Activated CD4-positive, alpha-beta T cell treated with anti-CD3 and anti-CD28 coated beads, Interleukin-2, amount 10 ng/mL, durations not matched to agents 7 days and 5 days (primary cell): ENCODE results near the gene PI4K2A. TPM values are rescaled to one million over a fixed set of nuclear protein-coding genes. Genes with fewer than 3 reads are reported as not detected.
A peak's percentile ranks its signal among the peaks of the same experiment; 100 is the strongest.

Source experiments
- CTCF ChIA-PET: fragments of 350-600 bp; sonication (Branson Sonifier 250); formaldehyde crosslinking; loops from one replicate; lab custom pipeline; 2021; ENCODE audit warnings: antibody characterized with exemption; lab: Charles Lee
- POLR2A ChIA-PET: fragments of 350-600 bp; sonication (Branson Sonifier 250); formaldehyde crosslinking; loops from one replicate; lab custom pipeline; 2021; ENCODE audit warnings: antibody characterized with exemption; lab: Charles Lee
- DNase-seq: peaks from one replicate; pipeline ENCODE4 v3.0.0-alpha.2; 2020
- H3K27ac Mint-ChIP-seq: one replicate; pipeline ENCODE4 v1.8.0; 2021; ENCODE audit warnings: mild to moderate bottlenecking, moderate library complexity, mixed read lengths
- H3K27me3 Mint-ChIP-seq: one replicate; pipeline ENCODE4 v1.8.0; 2021; ENCODE audit warnings: mixed read lengths
- H3K36me3 Mint-ChIP-seq: one replicate; pipeline ENCODE4 v1.8.0; 2021; ENCODE audit warnings: low read depth, mixed read lengths
- H3K4me1 Mint-ChIP-seq: one replicate; pipeline ENCODE4 v1.8.0; 2021; ENCODE audit warnings: mixed read lengths
- H3K4me3 Mint-ChIP-seq: one replicate; pipeline ENCODE4 v1.8.0; 2021; ENCODE audit warnings: mild to moderate bottlenecking, moderate library complexity, mixed read lengths
- H3K9me3 Mint-ChIP-seq: one replicate; pipeline ENCODE4 v1.8.0; 2021; ENCODE audit warnings: mixed read lengths
- total RNA-seq, 2 experiments: library from RNA; stranded (reverse); gene quantifications; one replicate each; pipeline ENCODE4 v1.2.3, GENCODE V29; 2021

The PI4K2A gene
- total RNA-seq, 2 experiments from 2014 or later: 9.9 to 10.1 TPM

DNA sequence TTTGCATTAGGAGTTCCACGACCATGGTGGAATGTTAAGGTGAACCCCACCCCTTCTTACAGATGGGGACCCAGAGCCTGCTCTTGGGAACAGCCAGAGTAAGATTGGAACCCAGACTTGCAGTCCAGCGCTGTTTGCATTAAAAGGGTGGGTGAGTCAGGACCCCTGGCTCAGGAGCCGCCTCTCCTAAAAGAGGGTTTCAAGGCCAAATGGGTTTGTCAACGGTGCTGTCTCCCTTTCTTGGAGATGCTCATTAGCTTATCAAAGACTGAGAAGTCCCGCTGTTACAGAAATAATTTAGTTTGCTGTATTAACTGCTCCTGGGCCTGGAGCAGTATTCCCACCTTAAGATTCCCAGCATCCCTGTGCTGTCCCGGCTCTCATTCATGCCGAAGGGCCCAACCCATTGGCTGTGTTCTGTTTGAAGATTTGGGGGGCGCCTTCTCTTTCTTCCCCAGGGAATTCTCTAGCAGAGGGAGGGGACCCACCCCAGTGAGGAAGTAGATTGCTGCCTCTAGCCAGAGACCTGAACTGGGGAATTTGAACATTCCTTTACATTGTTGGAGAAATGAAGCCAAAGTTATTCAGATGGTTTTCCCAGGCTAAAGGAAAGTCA, 74.9 kb downstream of the PI4K2A start:
- peak overlapping the region; percentile 93 for H3K4me3 Mint-ChIP-seq
- no peaks in the 10 kb centered on the region for H3K9me3 Mint-ChIP-seq
- no peak overlapping the region for H3K27ac Mint-ChIP-seq
- H3K4me1 Mint-ChIP-seq: peaks cover 15% of the 10 kb centered on the region
- H3K27me3 Mint-ChIP-seq: peaks cover 25% of the 10 kb centered on the region
- DNase-seq: no peak
- H3K36me3 Mint-ChIP-seq: no peaks in the 10 kb centered on the region
- CTCF ChIA-PET: interaction anchor here (1.2 to 2.4 kb wide), 6 partner anchors 12 to 146 kb away, joined by 3 to 18 read pairs (median 4); partner anchors contain the start of gene ZFYVE27
- POLR2A ChIA-PET: no interaction called here

DNA sequence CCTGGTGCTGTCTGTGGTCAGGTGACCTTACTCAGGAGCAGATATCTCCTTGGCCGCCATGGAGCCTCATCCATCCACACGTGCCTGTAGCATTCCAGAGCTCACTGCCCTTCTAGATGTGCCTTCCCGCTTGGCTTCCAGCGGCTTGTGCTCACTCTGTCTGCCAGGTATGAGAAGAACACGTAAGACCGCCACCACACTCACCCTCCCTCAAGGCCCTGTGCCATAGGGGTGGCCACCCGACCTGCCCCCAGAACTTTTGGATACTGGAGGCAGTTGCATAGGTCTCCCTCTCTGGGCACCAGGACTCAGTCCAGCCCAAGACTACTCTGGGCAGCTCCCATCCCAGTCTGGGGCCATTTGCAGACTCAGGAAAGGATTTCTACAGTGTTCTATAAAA, 77.2 kb downstream of the PI4K2A start:
- Mint-ChIP-seq H3K27me3 (peaks cover 20% of the 10 kb centered on the region), H3K4me1 (peaks cover 15% of the 10 kb centered on the region), H3K9me3 (no peaks in the 10 kb centered on the region), H3K4me3 (no peak overlapping the region), H3K27ac (no peak overlapping the region), H3K36me3 (no peaks in the 10 kb centered on the region)
- ChIA-PET CTCF (interaction anchor here (0.5 to 1.8 kb wide), 7 partner anchors 9 to 509 kb away, joined by 3 to 8 read pairs (median 4); no protein-coding TSS in a partner anchor), POLR2A (no interaction called here)
- no peak for DNase-seq

DNA sequence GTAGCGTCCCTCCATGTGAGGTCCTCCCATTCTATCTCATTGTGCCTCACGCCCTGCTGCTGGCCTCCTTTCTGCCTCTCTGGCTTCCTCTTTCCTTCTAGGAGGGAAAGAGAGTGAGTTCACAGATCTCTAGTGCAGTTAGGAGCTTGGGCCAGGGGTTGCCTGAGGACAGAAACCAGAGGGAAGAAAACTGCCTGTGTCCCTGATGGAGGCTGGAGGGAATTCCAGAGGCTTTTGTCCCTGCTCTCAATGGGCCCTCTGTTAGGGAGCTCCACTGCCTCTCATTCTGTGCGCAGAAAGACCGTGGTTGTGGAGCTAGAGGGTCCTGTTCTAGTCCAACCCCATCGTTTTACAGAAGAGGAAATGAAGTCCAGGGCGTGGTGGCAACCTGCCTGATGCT, 77.7 kb downstream of the PI4K2A start:
- ChIA-PET CTCF (interaction anchor here (0.5 to 3.4 kb wide), 4 partner anchors 13 to 261 kb away, joined by 3 to 13 read pairs (median 4); no protein-coding TSS in a partner anchor), POLR2A (no interaction called here)
- no peak for DNase-seq
- Mint-ChIP-seq H3K36me3 (no peaks in the 10 kb centered on the region), H3K27ac (no peak overlapping the region), H3K4me3 (no peak overlapping the region), H3K9me3 (no peaks in the 10 kb centered on the region), H3K27me3 (peaks cover 16% of the 10 kb centered on the region), H3K4me1 (peaks cover 9% of the 10 kb centered on the region)

DNA sequence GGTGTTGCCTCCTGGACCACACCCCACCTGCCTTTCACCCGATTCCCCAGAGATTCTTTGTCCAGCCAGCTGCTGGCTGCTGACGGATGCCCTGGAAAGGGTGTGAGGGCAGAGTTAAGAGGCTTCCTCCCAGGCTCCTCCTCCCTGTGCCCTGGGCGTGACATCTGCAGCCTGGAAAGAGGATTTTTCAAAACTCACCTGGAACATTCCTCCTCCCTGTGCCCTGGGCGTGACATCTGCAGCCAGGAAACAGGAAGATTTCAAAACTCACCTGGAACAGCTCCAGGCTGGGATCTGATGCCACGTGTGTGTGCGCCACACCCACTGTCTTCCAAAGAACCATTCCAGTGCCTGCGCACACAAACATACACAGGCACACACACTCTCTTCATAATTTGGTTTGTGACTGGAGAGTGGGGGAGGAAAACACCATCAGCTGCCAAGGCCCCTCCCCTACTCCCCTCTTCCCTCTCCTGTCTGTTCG, 78.2 kb downstream of the PI4K2A start:
- H3K27ac Mint-ChIP-seq: no peak overlapping the region
- CTCF ChIA-PET: interaction anchor here (0.9 to 3.4 kb wide), 4 partner anchors 13 to 150 kb away, joined by 3 to 13 read pairs (median 3); no protein-coding TSS in a partner anchor
- POLR2A ChIA-PET: no interaction called here
- no peaks in the 10 kb centered on the region for H3K36me3 Mint-ChIP-seq
- no peaks in the 10 kb centered on the region for H3K9me3 Mint-ChIP-seq
- H3K4me3 Mint-ChIP-seq: no peak overlapping the region
- peaks cover 9% of the 10 kb centered on the region for H3K4me1 Mint-ChIP-seq
- DNase-seq: no peak
- peaks cover 19% of the 10 kb centered on the region for H3K27me3 Mint-ChIP-seq

DNA sequence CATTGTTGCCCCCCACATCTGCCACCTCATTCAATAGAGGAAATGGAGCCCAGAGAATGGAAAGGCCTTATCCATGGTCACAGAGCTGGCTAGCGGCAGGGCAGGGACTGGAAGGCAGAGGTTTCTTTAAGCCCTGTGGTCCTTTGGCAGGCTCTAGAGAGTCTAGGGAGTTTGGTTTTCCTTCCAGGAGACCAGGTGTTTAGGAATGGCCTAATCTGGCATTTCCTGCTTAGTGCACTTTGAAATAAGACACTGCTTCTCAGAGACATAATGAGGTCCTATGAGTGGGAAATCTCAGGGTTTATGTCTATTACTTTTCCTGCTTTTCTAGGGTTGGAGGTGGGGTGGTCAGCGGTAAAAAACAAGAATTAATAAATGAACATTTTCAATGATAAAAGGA, 79.1 kb downstream of the PI4K2A start:
- H3K4me1 Mint-ChIP-seq: peaks cover 4% of the 10 kb centered on the region

DNA sequence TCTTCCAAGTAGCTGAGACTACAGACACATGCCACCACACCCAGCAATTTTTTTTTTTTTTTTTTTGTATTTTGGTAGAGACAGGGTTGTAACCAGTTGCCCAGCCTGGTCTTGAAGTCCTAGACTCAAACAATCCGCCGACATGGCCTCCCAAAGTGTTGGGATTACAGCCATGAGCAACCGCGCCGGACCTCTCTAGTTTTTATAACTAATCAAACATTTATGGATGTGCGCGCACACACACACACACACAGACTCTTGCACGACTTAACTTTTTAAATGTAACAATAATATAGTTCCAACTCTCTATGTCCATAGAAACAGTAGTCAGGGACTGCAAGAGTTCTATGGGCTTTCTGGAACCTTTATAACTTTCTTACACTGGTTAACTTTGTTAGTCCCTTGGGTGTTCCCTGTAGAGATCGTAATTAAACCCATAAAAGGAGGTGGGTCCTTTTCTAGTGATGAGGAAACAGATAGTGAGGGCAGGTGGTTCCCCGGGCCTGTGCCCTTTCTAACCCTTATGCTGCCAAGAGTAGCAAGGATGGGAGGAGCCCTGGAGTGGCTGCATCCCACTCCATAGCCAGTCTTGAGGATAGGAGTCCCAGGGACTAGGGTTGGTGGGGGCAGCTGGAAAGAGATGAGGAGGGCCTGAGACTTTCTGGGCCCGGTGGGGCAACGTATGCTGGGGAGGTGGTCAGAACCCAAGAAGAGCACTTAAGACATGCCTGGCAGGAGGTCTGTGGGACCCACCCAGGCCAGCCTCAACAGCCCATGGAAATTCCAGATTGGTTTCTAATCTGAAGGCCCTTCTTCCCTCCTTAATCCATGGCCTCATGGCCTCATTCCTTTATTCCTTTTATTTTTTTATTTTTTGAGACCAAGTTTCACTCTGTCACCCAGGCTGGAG, 81.7 kb downstream of the PI4K2A start:
- no peak for DNase-seq
- Mint-ChIP-seq H3K4me3 (no peak overlapping the region), H3K36me3 (no peaks in the 10 kb centered on the region), H3K27me3 (peaks cover 11% of the 10 kb centered on the region), H3K4me1 (no peaks in the 10 kb centered on the region), H3K27ac (no peak overlapping the region), H3K9me3 (no peaks in the 10 kb centered on the region)
- ChIA-PET CTCF (interaction anchor here (1.1 kb wide), 1 partner anchor 34 kb away, joined by 3 read pairs; no protein-coding TSS in a partner anchor), POLR2A (no interaction called here)

More for the DNA sequence above, 79.1 kb downstream of the PI4K2A start:
- POLR2A ChIA-PET: no interaction called here
- H3K27ac Mint-ChIP-seq: no peak overlapping the region
- no peaks in the 10 kb centered on the region for H3K9me3 Mint-ChIP-seq
- peaks cover 19% of the 10 kb centered on the region for H3K27me3 Mint-ChIP-seq
- no peaks in the 10 kb centered on the region for H3K36me3 Mint-ChIP-seq
- H3K4me3 Mint-ChIP-seq: no peak overlapping the region
- CTCF ChIA-PET: interaction anchor here (0.9 to 3.4 kb wide), 4 partner anchors 10 to 149 kb away, joined by 3 to 13 read pairs (median 4); no protein-coding TSS in a partner anchor
- no peak for DNase-seq

DNA sequence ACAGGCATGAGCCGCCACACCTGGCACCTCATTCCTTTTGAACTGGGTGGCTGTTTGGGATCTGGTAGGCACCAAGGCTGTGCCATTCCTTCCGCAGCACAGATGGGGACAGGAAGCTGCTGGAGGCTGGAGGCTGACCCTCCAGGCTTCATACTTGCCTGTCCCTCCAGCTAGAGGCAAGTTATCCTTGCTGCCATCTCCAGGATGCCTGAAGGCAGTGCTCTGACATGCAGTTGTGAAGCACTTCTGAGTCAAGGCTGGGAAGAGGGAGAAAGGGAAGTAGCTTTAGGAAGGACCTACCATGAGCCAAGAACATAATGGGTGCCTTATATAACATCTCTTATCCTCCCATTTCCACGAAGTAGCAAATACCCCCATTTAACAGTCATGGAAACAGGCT, 82.5 kb downstream of the PI4K2A start:
- ChIA-PET POLR2A (no interaction called here), CTCF (interaction anchor here (1.0 to 4.5 kb wide), 3 partner anchors 10 to 37 kb away, joined by 3 to 19 read pairs (median 3); partner anchors contain the start of gene MARVELD1)
- Mint-ChIP-seq H3K4me3 (no peak overlapping the region), H3K4me1 (no peaks in the 10 kb centered on the region), H3K36me3 (no peaks in the 10 kb centered on the region), H3K9me3 (no peaks in the 10 kb centered on the region), H3K27me3 (peaks cover 11% of the 10 kb centered on the region), H3K27ac (no peak overlapping the region)
- no peak for DNase-seq

DNA sequence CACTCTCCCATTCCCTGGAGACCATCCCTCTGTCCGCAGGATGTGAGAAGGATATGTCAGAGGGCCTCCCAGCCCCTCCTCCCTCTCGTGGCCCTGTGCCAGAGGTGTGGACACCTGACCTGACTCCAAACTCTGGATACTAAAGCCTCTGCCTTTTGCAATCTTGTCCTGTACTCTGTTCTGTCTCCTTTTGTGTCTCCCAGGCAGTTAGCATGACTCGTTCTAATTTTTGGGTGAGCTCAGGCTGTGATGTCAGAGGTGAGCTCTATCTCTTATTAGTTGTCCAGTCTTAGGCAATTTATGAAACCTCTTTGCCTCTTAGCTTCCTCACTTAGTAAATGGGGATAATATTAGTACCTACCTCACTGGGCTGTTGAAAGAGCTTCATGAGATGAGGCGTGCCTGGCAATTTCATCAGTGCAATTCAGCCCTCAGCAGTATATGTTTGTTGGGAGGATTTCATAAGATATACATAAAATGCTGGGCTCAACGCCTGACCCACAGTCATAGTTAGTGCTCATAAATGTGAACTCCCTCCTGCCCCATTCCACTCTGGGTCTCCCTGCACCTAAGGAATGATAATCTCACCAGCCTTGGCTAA, 84.0 kb downstream of the PI4K2A start:
- H3K9me3 Mint-ChIP-seq: no peaks in the 10 kb centered on the region
- CTCF ChIA-PET: interaction anchor here (0.8 to 4.5 kb wide), 7 partner anchors 11 to 152 kb away, joined by 3 to 19 read pairs (median 5); partner anchors contain the start of genes ANKRD2, AVPI1 and MARVELD1
- H3K4me3 Mint-ChIP-seq: no peak overlapping the region
- H3K27ac Mint-ChIP-seq: no peak overlapping the region
- H3K36me3 Mint-ChIP-seq: no peaks in the 10 kb centered on the region
- POLR2A ChIA-PET: no interaction called here
- DNase-seq: no peak
- H3K27me3 Mint-ChIP-seq: peaks cover 11% of the 10 kb centered on the region
- H3K4me1 Mint-ChIP-seq: peaks cover 2% of the 10 kb centered on the region

Other genes with a start within 250 kb of the PI4K2A start
- 10 to 100 TPM; 20.1 to 21.6 TPM for gene RRP12, start 239.3 kb upstream of the PI4K2A start, total RNA-seq
- 100 to 1,000 TPM; 380 to 406 TPM for gene PGAM1, start 214.5 kb upstream of the PI4K2A start, total RNA-seq
- gene EXOSC1, start 194.7 kb upstream of the PI4K2A start, total RNA-seq: 10 to 100 TPM; 45.5 to 50.0 TPM
- 10 to 100 TPM; 38.5 to 39.3 TPM for gene ZDHHC16, start 194.5 kb upstream of the PI4K2A start, total RNA-seq
- gene MMS19, start 142.2 kb upstream of the PI4K2A start, total RNA-seq: 10 to 100 TPM; 64.7 to 68.6 TPM
- gene UBTD1, start 141.7 kb upstream of the PI4K2A start, total RNA-seq: under 1 TPM; 0.50 to 0.72 TPM
- gene ANKRD2, start 67.9 kb upstream of the PI4K2A start, total RNA-seq: under 1 TPM in 1 of 2 experiments, not detected in 1; 0.37 TPM
- not detected for gene HOGA1, start 56.3 kb upstream of the PI4K2A start, total RNA-seq
- not detected for gene C10orf62, start 51.0 kb upstream of the PI4K2A start, total RNA-seq
- 1 to 10 TPM; 1.2 to 1.3 TPM for gene MORN4, start 7.2 kb upstream of the PI4K2A start, total RNA-seq
- under 1 TPM; 0.58 to 0.94 TPM for gene AVPI1, start 46.6 kb downstream of the PI4K2A start, total RNA-seq
- 1 to 10 TPM; 1.3 to 1.8 TPM for gene MARVELD1, start 73.1 kb downstream of the PI4K2A start, total RNA-seq
- 10 to 100 TPM; 23.9 to 31.9 TPM for gene ZFYVE27, start 96.5 kb downstream of the PI4K2A start, total RNA-seq
- gene SFRP5, start 131.3 kb downstream of the PI4K2A start, total RNA-seq: not detected
- 10 to 100 TPM; 12.2 to 12.6 TPM for gene GOLGA7B, start 209.2 kb downstream of the PI4K2A start, total RNA-seq